ENCODE measurements around the gene PLOD3. TPM values are rescaled to one million over a fixed set of nuclear protein-coding genes. Genes with fewer than 3 reads are reported as not detected.
"Not testable (repeated sequence)": the region's sequence is repeated elsewhere in the genome, so short reads cannot be mapped to it uniquely, and the experiment has no call there.

Gene PLOD3
- total and polyA plus RNA-seq, 2 donors (not counting 3 experiments of a cell fraction or from before 2014, with no cell fraction given): 143 to 170 TPM

- dilution Hi-C loops (cut with MboI; ENCODE audit: extremely low pct_ligation_motif_present, low sequenced_read_pairs): no loop called here
- no peak overlapping the region for H3K4me2 ChIP-seq (ENCODE audit: insufficient read depth, low read length)
- peaks cover 4% of the 10 kb centered on the region for H3K4me1 ChIP-seq (ENCODE audit: control insufficient read depth, extremely low read depth, insufficient read depth, low read length)
- no peak overlapping the region for H3K9ac ChIP-seq (replicated peaks; ENCODE audit: extremely low read depth, insufficient read depth, low read length)
- TF ChIP-seq MYC (IDR thresholded peaks at IDR 0.05; ENCODE audit: low read depth, low read length) (no peak), POLR2AphosphoS5 (IDR thresholded peaks at IDR 0.05; ENCODE audit: insufficient read depth, low read depth, low read length) (no peak), FOS (IDR thresholded peaks at IDR 0.05; ENCODE audit: borderline replicate concordance, insufficient read depth, low read length) (no peak), MAX (IDR thresholded peaks at IDR 0.05; ENCODE audit: insufficient read depth, insufficient read length) (no peak), POLR2A (IDR thresholded peaks at IDR 0.05; ENCODE audit: low read depth, low read length) (no peak), EZH2 (IDR thresholded peaks at IDR 0.05; ENCODE audit: borderline replicate concordance, low read depth, low read length, severe bottlenecking) (no peak), CTCF (IDR thresholded peaks at IDR 0.05; ENCODE audit: extremely low read depth in 1 of 2, insufficient read depth in 1 of 2, low read depth in 1 of 2, low read length in 2 of 2) (no peak), GATA2 (IDR thresholded peaks at IDR 0.05; ENCODE audit: insufficient read depth, insufficient read length, low read depth, low read length) (no peak), JUN (IDR thresholded peaks at IDR 0.05; ENCODE audit: borderline replicate concordance, insufficient read depth, insufficient read length, low read depth) (no peak)
- ChIA-PET CTCF (interaction anchor here (0.9 to 3.0 kb wide), 6 partner anchors 12 to 112 kb away, joined by 3 to 18 read pairs (median 7); no protein-coding TSS in a partner anchor), POLR2A (no interaction called here)
- no TSS peak for BruUV-seq (replicated peaks)
- intact Hi-C loops (cut with micrococcal nuclease): no loop called here
- no peak for DNase-seq (ENCODE audit: low read depth, low spot score)
- no peak overlapping the region for H3K27ac ChIP-seq (ENCODE audit: insufficient read depth, low read depth, low read length)
- no peaks in the 10 kb centered on the region for H4K20me1 ChIP-seq (replicated peaks; ENCODE audit: control insufficient read depth, extremely low read depth, insufficient read depth, low read length)
- no peaks in the 10 kb centered on the region for H3K9me1 ChIP-seq (replicated peaks; ENCODE audit: control insufficient read depth, extremely low read depth, insufficient read depth, low read length)
- no peak overlapping the region for H3K4me3 ChIP-seq (replicated peaks in 1 of 3; ENCODE audit: insufficient read depth in 1 of 3, low read depth in 1 of 3, low read length in 3 of 3)
- H3K79me2 ChIP-seq (ENCODE audit: control insufficient read depth, insufficient read depth, low read length): peaks cover 10% of the 10 kb centered on the region
- FAIRE-seq: no peak
- H3K9me3 ChIP-seq (replicated peaks; ENCODE audit: control insufficient read depth, insufficient read depth, low read length): no peaks in the 10 kb centered on the region
- peaks cover 0 to 5% of the 10 kb centered on the region in 2 experiments for H3K27me3 ChIP-seq (ENCODE audit: control insufficient read depth in 2 of 2, insufficient read depth in 2 of 2, low read length in 2 of 2)
- H3K36me3 ChIP-seq (ENCODE audit: control insufficient read depth in 2 of 2, extremely low read depth in 1 of 2, insufficient read depth in 2 of 2, low read length in 2 of 2): no peaks in the 10 kb centered on the region
- H2AFZ ChIP-seq (ENCODE audit: low read depth, low read length): no peak overlapping the region
Observed at GRCh38 chr7:101255796-101256195, 38.4 kb upstream of the PLOD3 start.

- H3K27me3 ChIP-seq (ENCODE audit: control insufficient read depth in 2 of 2, insufficient read depth in 2 of 2, low read length in 2 of 2); H3K4me1 ChIP-seq (ENCODE audit: control insufficient read depth, extremely low read depth, insufficient read depth, low read length); H3K36me3 ChIP-seq (ENCODE audit: control insufficient read depth in 2 of 2, extremely low read depth in 1 of 2, insufficient read depth in 2 of 2, low read length in 2 of 2); BruUV-seq (replicated peaks); H3K9me1 ChIP-seq (replicated peaks; ENCODE audit: control insufficient read depth, extremely low read depth, insufficient read depth, low read length); H3K4me2 ChIP-seq (ENCODE audit: insufficient read depth, low read length); H3K4me3 ChIP-seq (replicated peaks in 1 of 3; ENCODE audit: insufficient read depth in 1 of 3, low read depth in 1 of 3, low read length in 3 of 3); H3K9ac ChIP-seq (replicated peaks; ENCODE audit: extremely low read depth, insufficient read depth, low read length); DNase-seq (ENCODE audit: low read depth, low spot score); H2AFZ ChIP-seq (ENCODE audit: low read depth, low read length); intact Hi-C loops (cut with micrococcal nuclease); H3K9me3 ChIP-seq (replicated peaks; ENCODE audit: control insufficient read depth, insufficient read depth, low read length); H4K20me1 ChIP-seq (replicated peaks; ENCODE audit: control insufficient read depth, extremely low read depth, insufficient read depth, low read length); FAIRE-seq; dilution Hi-C loops (cut with MboI; ENCODE audit: extremely low pct_ligation_motif_present, low sequenced_read_pairs); H3K27ac ChIP-seq (ENCODE audit: insufficient read depth, low read depth, low read length): not testable (repeated sequence)
- H3K79me2 ChIP-seq (ENCODE audit: control insufficient read depth, insufficient read depth, low read length): peaks cover 20% of the 10 kb centered on the region
- POLR2A ChIA-PET: interaction anchor here (0.6 kb wide), 1 partner anchor 18 kb away, joined by 3 read pairs; no protein-coding TSS in a partner anchor
- CTCF ChIA-PET: interaction anchor here (1.5 to 3.0 kb wide), 5 partner anchors 9 to 110 kb away, joined by 5 to 18 read pairs (median 10); no protein-coding TSS in a partner anchor
Observed at GRCh38 chr7:101253199-101253598, 35.8 kb upstream of the PLOD3 start.
